Panc1 (cell line): ENCODE data around the gene PYGO1. TPM values are rescaled to one million over a fixed set of nuclear protein-coding genes. Genes with fewer than 3 reads are reported as not detected.

Experiments used
- ATAC-seq: fragments of 200-7000 bp; cut with Tn5 transposase; 2 replicates; pipeline ENCODE4 v1.9.1; 2020; ENCODE audit warnings: mild to moderate bottlenecking, moderate library complexity
- BruUV-seq: library from RNA; stranded (reverse); fragments of 400-500 nt; replicated peaks from 2 replicates; lab custom pipeline; 2021; lab: Mats Ljungman, UMichigan
- CTCF ChIA-PET: fragments of 300-600 bp; sonication (Branson Sonifier 250); formaldehyde crosslinking; loops from one replicate; lab custom pipeline; 2022; ENCODE audit warnings: antibody characterized with exemption; lab: Charles Lee
- POLR2A ChIA-PET: fragments of 300-600 bp; sonication (Branson Sonifier 250); formaldehyde crosslinking; loops from one replicate; lab custom pipeline; 2022; ENCODE audit warnings: antibody characterized with exemption; lab: Charles Lee
- DNase-seq: peaks from one replicate; pipeline ENCODE4 v3.0.0-alpha.2; 2010; ENCODE audit warnings: low read depth, low spot score
- H3K27ac ChIP-seq: 2 replicates; pipeline ENCODE4 v1.5.1; 2011; ENCODE audit warnings: mild to moderate bottlenecking, low read length, inconsistent platforms
- H3K27me3 ChIP-seq: fragments of 200-500 bp; sonication (Bioruptor generic); 2 replicates; pipeline ENCODE4 v1.6.0; 2014; ENCODE audit warnings: low read length, inconsistent platforms; ENCODE audit not compliant: control insufficient read depth, insufficient read depth
- H3K36me3 ChIP-seq: fragments of 200-500 bp; sonication (Bioruptor generic); 2 replicates; pipeline ENCODE4 v1.5.1; 2014; ENCODE audit warnings: inconsistent platforms, mild to moderate bottlenecking, low read length, moderate library complexity; ENCODE audit not compliant: control insufficient read depth, insufficient read depth
- H3K4me1 ChIP-seq: 2 replicates; pipeline ENCODE4 v1.5.1; 2011; ENCODE audit warnings: inconsistent platforms, mild to moderate bottlenecking, low read length, moderate library complexity; ENCODE audit not compliant: control insufficient read depth, insufficient read depth
- H3K4me3 ChIP-seq, 2 experiments: 2 replicates each; pipeline ENCODE4 v1.5.1; 2011 to 2012; ENCODE audit warnings: low read depth in 2 of 2, low read length in 2 of 2, mild to moderate bottlenecking in 2 of 2, inconsistent platforms in 1 of 2, moderate library complexity in 1 of 2
- H3K9me3 ChIP-seq: fragments of 200-500 bp; sonication (Bioruptor generic); 2 replicates; pipeline ENCODE4 v1.5.1; 2014; ENCODE audit warnings: low read depth, mild to moderate bottlenecking, inconsistent platforms, low read length, moderate library complexity; ENCODE audit not compliant: control insufficient read depth, insufficient read depth
- CTCF ChIP-seq: fragments of 450-650 bp; IDR thresholded peaks from 2 replicates; pipeline ENCODE4 v1.5.1; 2017; ENCODE audit warnings: mild to moderate bottlenecking
- REST ChIP-seq, 2 experiments: IDR thresholded peaks; 2 replicates each; pipeline ENCODE4 v1.6.1; 2011 to 2012; ENCODE audit warnings: low read depth in 2 of 2, control low read depth in 1 of 2, low read length in 1 of 2, mild to moderate bottlenecking in 1 of 2, moderate library complexity in 1 of 2; ENCODE audit not compliant: insufficient read depth in 1 of 2
- TCF7L2 ChIP-seq: IDR thresholded peaks from 2 replicates; pipeline ENCODE4 v1.6.1; 2011; ENCODE audit warnings: mild to moderate bottlenecking, low read depth, low read length, inconsistent platforms
- in situ Hi-C: cut with HindIII; loops from 2 replicates; pipeline ENCODE4 v1.10.0; 2016; ENCODE audit warnings: low sequenced_read_pairs, low pct_unique_long_range_greater_than_20kb
- intact Hi-C: fragments of 100-400 bp; cut with micrococcal nuclease; formaldehyde crosslinking; loops from one replicate; pipeline ENCODE4 v1.10.0; 2022; ENCODE audit not compliant: unreplicated experiment
- total RNA-seq: library from RNA; stranded (reverse); gene quantifications from one replicate; pipeline ENCODE4 v1.2.1, GENCODE V29; 2021; ENCODE audit not compliant: unreplicated experiment

PYGO1 gene
- total RNA-seq, 1 experiment from 2014 or later: 2.4 TPM

GRCh38 chr15:55573224-55573623 is 14.9 kb downstream of the PYGO1 start:
- no peak for TF ChIP-seq REST (IDR thresholded peaks at IDR 0.05; ENCODE audit: insufficient read depth in 1 of 2, low read depth in 2 of 2, low read length in 1 of 2)
- no peak for TF ChIP-seq CTCF
- no peak for TF ChIP-seq TCF7L2
- H3K27me3 ChIP-seq: no peaks in the 10 kb centered on the region
- ATAC-seq (no peak), DNase-seq (no peak)
- H3K27ac ChIP-seq: no peak overlapping the region
- ChIA-PET POLR2A (interaction anchor here (0.6 kb wide), 1 partner anchor 13 kb away, joined by 4 read pairs; no protein-coding TSS in a partner anchor), CTCF (no interaction called here)
- no peaks in the 10 kb centered on the region for H3K4me1 ChIP-seq
- intact Hi-C loops: no loop called here
- BruUV-seq: no TSS peak
- no peaks in the 10 kb centered on the region for H3K9me3 ChIP-seq
- in situ Hi-C loops: no loop called here
- no peaks in the 10 kb centered on the region for H3K36me3 ChIP-seq
- H3K4me3 ChIP-seq: no peak overlapping the region

GRCh38 chr15:55564347-55565145 is 23.6 kb downstream of the PYGO1 start:
- BruUV-seq: no TSS peak
- no peaks in the 10 kb centered on the region for H3K4me1 ChIP-seq
- in situ Hi-C loops (no loop called here), intact Hi-C loops (no loop called here)
- TF ChIP-seq CTCF: peak; percentile 31
- TF ChIP-seq TCF7L2: no peak
- no peak overlapping the region for H3K27ac ChIP-seq
- peak; percentile 72; the same call in 1 of the 2 replicates for ATAC-seq
- H3K36me3 ChIP-seq: no peaks in the 10 kb centered on the region
- no peak overlapping the region for H3K4me3 ChIP-seq
- H3K27me3 ChIP-seq: no peaks in the 10 kb centered on the region
- no peak for DNase-seq
- ChIA-PET CTCF (no interaction called here), POLR2A (no interaction called here)
- H3K9me3 ChIP-seq: no peaks in the 10 kb centered on the region
